Spleen (tissue), 11 donors: ENCODE measurements around the gene PPP2R5C. TPM values are rescaled to one million over a fixed set of nuclear protein-coding genes. Genes with fewer than 3 reads are reported as not detected.

Source experiments
- DNase-seq: peaks from one replicate; pipeline ENCODE4 v3.0.0-alpha.2; 2020
- H3K27ac ChIP-seq, 8 donors: fragments of 200-600 bp; sonication (generic) in 7 of 8; 1 replicate in 4 of 8; 2 replicates in 4 of 8; pipeline versions ENCODE4 v1.5.0 to v1.8.0; 2016 to 2021; ENCODE audit warnings: inconsistent platforms in 4 of 8, mild to moderate bottlenecking in 4 of 8, moderate library complexity in 1 of 8
- H3K27me3 ChIP-seq, 7 donors: fragments of 200-600 bp; sonication (generic) in 6 of 7; replicated peaks in 1 of 7; 1 replicate in 4 of 7; 2 replicates in 3 of 7; pipeline versions ENCODE4 v1.5.0 to v1.8.0; 2016 to 2021; ENCODE audit warnings: inconsistent platforms in 3 of 7, mild to moderate bottlenecking in 1 of 7
- H3K36me3 ChIP-seq, 6 donors: fragments of 200-600 bp; sonication (generic) in 5 of 6; 1 replicate in 4 of 6; 2 replicates in 2 of 6; pipeline versions ENCODE4 v1.5.0 to v1.8.0; 2016 to 2021; ENCODE audit warnings: inconsistent platforms in 2 of 6
- H3K4me1 ChIP-seq, 6 donors: fragments of 200-600 bp; sonication (generic) in 5 of 6; 1 replicate in 3 of 6; 2 replicates in 3 of 6; pipeline versions ENCODE4 v1.5.0 to v1.8.0; 2016 to 2021; ENCODE audit warnings: inconsistent platforms in 3 of 6
- H3K4me3 ChIP-seq, 8 donors: fragments of 200-600 bp; sonication (generic) in 7 of 8; 1 replicate in 4 of 8; 2 replicates in 4 of 8; pipeline versions ENCODE4 v1.5.0 to v1.8.0; 2016 to 2021; ENCODE audit warnings: inconsistent platforms in 4 of 8, mild to moderate bottlenecking in 4 of 8, moderate library complexity in 2 of 8
- H3K9me3 ChIP-seq, 8 donors: fragments of 200-600 bp; sonication (generic) in 7 of 8; 1 replicate in 4 of 8; 2 replicates in 4 of 8; pipeline versions ENCODE4 v1.5.0 to v1.8.0; 2016 to 2021; ENCODE audit warnings: inconsistent platforms in 4 of 8
- CTCF ChIP-seq, 11 experiments: fragments of 200-600 bp in 7 of 11; fragments of 450-650 bp in 4 of 11; sonication (generic) in 4 of 11; IDR thresholded peaks in 8 of 11; conservative IDR thresholded peaks in 3 of 11; 1 replicate in 7 of 11; 2 replicates in 4 of 11; pipeline versions ENCODE4 v1.4.0 to v1.8.0; 2016 to 2021; ENCODE audit warnings: antibody characterized with exemption in 11 of 11, inconsistent platforms in 4 of 11, mild to moderate bottlenecking in 1 of 11
- POLR2A ChIP-seq, 3 donors: fragments of 450-650 bp; IDR thresholded peaks; one replicate each; pipeline ENCODE4 v1.5.1; 2017; ENCODE audit warnings: antibody characterized with exemption in 3 of 3, mild to moderate bottlenecking in 1 of 3
- POLR2AphosphoS5 ChIP-seq, 3 donors: sonication (generic); formaldehyde crosslinking; IDR thresholded peaks; one replicate each; pipeline ENCODE4 v1.5.1; 2017; ENCODE audit warnings: antibody characterized with exemption in 3 of 3
- WGBS, 5 donors: extraction: QIAGEN DNeasy Blood & Tissue Kit in 3 of 5; methylation state at CpG; one replicate each; pipeline versions ENCODE4 v1.1.5 to v1.1.7; 2013 to 2018; 5-methylcytosine and 5-hydroxymethylcytosine counted together
- intact Hi-C: fragments of 100-400 bp; cut with DNase I; formaldehyde crosslinking; loops from one replicate; pipeline ENCODE4 v1.15.0; 2023; ENCODE audit warnings: low total_unique reads
- polyA plus RNA-seq, 3 donors: library from polyadenylated mRNA; stranded (reverse); fragments of 200-250 nt; gene quantifications; one replicate each; pipeline ENCODE4 v1.2.1, GENCODE V29; 2013
- total RNA-seq, 7 donors: library from RNA; depleted of rRNA in 3 of 7; stranded (reverse); fragments of >200 nt in 3 of 7; fragmentation: NEBNext Ultra II Directional in 4 of 7; extraction: Animal tissue kit (Norgen Biotek cat#: 25700) in 4 of 7; gene quantifications; one replicate each; pipeline versions ENCODE4 v1.1.0 to v1.2.1, GENCODE V29; 2016 to 2021
- donor health status: healthy with polysubstance abuse.
- donor health status: DM: no; HTN: no; CAD: no; lungs with moderate emphysema.
- donor health status: DM: no; HTN: no; CAD: no.
- donor health status: Bipolar disorder and iron deficiency.
- donor health status: healthy.
- donor health status: DM: no; HTN: no; CAD: no.
- donor health status: DM: yes; HTN: yes; CAD: no.

PPP2R5C gene
- total and polyA plus RNA-seq, 10 donors: 80.8 to 322 (median 198) TPM

GRCh38 chr14:101906645-101907044 is 145.1 kb downstream of the PPP2R5C start:
- WGBS, 5 donors: 94 to 99% (median 96%) methylated on average over 7 of the region's 7 CpGs
- H3K36me3 ChIP-seq: peaks cover 26 to 100% (median 99%) of the 10 kb centered on the region in 6 donors

GRCh38 chr14:101907619-101908018 is 146.1 kb downstream of the PPP2R5C start:
- no peak for TF ChIP-seq CTCF (IDR thresholded peaks at IDR 0.05 in 8 of 11, conservative IDR thresholded peaks at IDR 0.05 in 3 of 11)
- no peak for TF ChIP-seq POLR2A (IDR thresholded peaks at IDR 0.05)
- TF ChIP-seq POLR2AphosphoS5 (IDR thresholded peaks at IDR 0.05): peak in 1 of 3 donors; percentile 39
- Histone ChIP-seq H3K36me3 (peaks cover 20 to 100% (median 98%) of the 10 kb centered on the region in 6 donors), H3K9me3 (no peaks in the 10 kb centered on the region), H3K4me1 (no peaks in the 10 kb centered on the region), H3K27ac (no peak overlapping the region), H3K4me3 (no peak overlapping the region), H3K27me3 (no peaks in the 10 kb centered on the region)
- intact Hi-C loops: no loop called here
- DNase-seq: peak; percentile 56
- WGBS, 5 donors: 94 to 98% (median 97%) methylated on average over 16 of the region's 16 CpGs

More at GRCh38 chr14:101906645-101907044, 145.1 kb downstream of the PPP2R5C start:
- TF ChIP-seq POLR2AphosphoS5 (IDR thresholded peaks at IDR 0.05) (peak in 1 of 3 donors; percentile 25), POLR2A (IDR thresholded peaks at IDR 0.05) (no peak)
- no peak for DNase-seq
- H3K4me1 ChIP-seq: no peaks in the 10 kb centered on the region
- H3K4me3 ChIP-seq: no peak overlapping the region
- no peaks in the 10 kb centered on the region for H3K27me3 ChIP-seq
- intact Hi-C loops: no loop called here
- no peaks in the 10 kb centered on the region for H3K9me3 ChIP-seq
- H3K27ac ChIP-seq: no peak overlapping the region

GRCh38 chr14:101908795-101909194 is 147.3 kb downstream of the PPP2R5C start:
- peak; percentile 58 for DNase-seq
- no peak for TF ChIP-seq POLR2AphosphoS5 (IDR thresholded peaks at IDR 0.05)
- no peak for TF ChIP-seq POLR2A (IDR thresholded peaks at IDR 0.05)
- TF ChIP-seq CTCF (IDR thresholded peaks at IDR 0.05 in 8 of 11, conservative IDR thresholded peaks at IDR 0.05 in 3 of 11): no peak

GRCh38 chr14:101909371-101910096 is 148.0 kb downstream of the PPP2R5C start:
- Histone ChIP-seq H3K27ac (no peak overlapping the region), H3K4me1 (no peaks in the 10 kb centered on the region), H3K4me3 (no peak overlapping the region), H3K27me3 (no peaks in the 10 kb centered on the region), H3K36me3 (peaks cover 15 to 100% (median 94%) of the 10 kb centered on the region in 6 donors), H3K9me3 (no peaks in the 10 kb centered on the region)
- DNase-seq: no peak
- intact Hi-C loops: no loop called here
- 97 to 98% (median 98%) methylated on average over 12 of the region's 12 CpGs for WGBS, 5 donors
- no peak for TF ChIP-seq POLR2A (IDR thresholded peaks at IDR 0.05)
- no peak for TF ChIP-seq POLR2AphosphoS5 (IDR thresholded peaks at IDR 0.05)
- no peak for TF ChIP-seq CTCF (IDR thresholded peaks at IDR 0.05 in 8 of 11, conservative IDR thresholded peaks at IDR 0.05 in 3 of 11)

More at GRCh38 chr14:101908795-101909194, 147.3 kb downstream of the PPP2R5C start:
- Histone ChIP-seq H3K27ac (no peak overlapping the region), H3K9me3 (no peaks in the 10 kb centered on the region), H3K4me3 (no peak overlapping the region), H3K36me3 (peaks cover 17 to 100% (median 98%) of the 10 kb centered on the region in 6 donors), H3K27me3 (no peaks in the 10 kb centered on the region), H3K4me1 (no peaks in the 10 kb centered on the region)
- 90 to 97% (median 95%) methylated on average over 8 of the region's 8 CpGs for WGBS, 5 donors
- intact Hi-C loops: no loop called here
